B cell (primary cell): ENCODE data around the gene CHRD. TPM values are rescaled to one million over a fixed set of nuclear protein-coding genes. Genes with fewer than 3 reads are reported as not detected.

Experiments used
- ATAC-seq: fragments of 200-7000 bp; cut with Tn5 transposase; one replicate; pipeline ENCODE4 v1.10.0; 2021; ENCODE audit warnings: low read depth, mild to moderate bottlenecking, moderate number of reproducible peaks, moderate library complexity
- CTCF ChIA-PET: fragments of 350-600 bp; sonication (Branson Sonifier 250); formaldehyde crosslinking; loops from one replicate; lab custom pipeline; 2021; ENCODE audit warnings: antibody characterized with exemption, inconsistent platforms; lab: Charles Lee
- POLR2A ChIA-PET: fragments of 350-600 bp; sonication (Branson Sonifier 250); formaldehyde crosslinking; loops from one replicate; lab custom pipeline; 2021; ENCODE audit warnings: antibody characterized with exemption; lab: Charles Lee
- DNase-seq: peaks from one replicate; pipeline ENCODE4 v3.0.0; 2013
- H2AFZ ChIP-seq: 2 replicates; pipeline ENCODE4 v1.6.1; 2012; ENCODE audit warnings: mild to moderate bottlenecking, low read depth, low read length; ENCODE audit not compliant: insufficient read depth, poor library complexity, severe bottlenecking
- H3K27ac ChIP-seq, 2 donors: 1 replicate in 1 of 2; 2 replicates in 1 of 2; pipeline ENCODE4 v1.5.1; 2012 to 2013; ENCODE audit warnings: low read length in 2 of 2, mild to moderate bottlenecking in 2 of 2, moderate library complexity in 1 of 2
- H3K27me3 ChIP-seq, 4 experiments: fragments of 200-600 bp in 1 of 4; sonication (generic) in 1 of 4; replicated peaks in 1 of 4; 1 replicate in 2 of 4; 2 replicates in 2 of 4; pipeline versions ENCODE4 v1.6.1 to v1.7.0; 2013 to 2016; ENCODE audit warnings: low read length in 3 of 4, mild to moderate bottlenecking in 2 of 4, mixed read lengths in 1 of 4, moderate library complexity in 1 of 4; ENCODE audit not compliant: insufficient read depth in 4 of 4, control insufficient read depth in 3 of 4; ENCODE audit errors: control extremely low read depth in 1 of 4
- H3K36me3 ChIP-seq, 2 experiments: replicated peaks in 1 of 2; 1 replicate in 1 of 2; 2 replicates in 1 of 2; pipeline versions ENCODE4 v1.6.1 to v1.7.1; 2013; ENCODE audit warnings: low read length in 1 of 2; ENCODE audit not compliant: insufficient read depth in 2 of 2, control insufficient read depth in 1 of 2; ENCODE audit errors: control extremely low read depth in 1 of 2, extremely low read depth in 1 of 2
- H3K4me1 ChIP-seq, 2 donors: fragments of 200-600 bp in 1 of 2; sonication (generic) in 1 of 2; 1 replicate in 1 of 2; 2 replicates in 1 of 2; pipeline versions ENCODE4 v1.5.1 to v1.6.1; 2013 to 2017; ENCODE audit warnings: low read length in 2 of 2; ENCODE audit not compliant: control insufficient read depth in 2 of 2, insufficient read depth in 2 of 2
- H3K4me2 ChIP-seq: replicated peaks from 2 replicates; pipeline ENCODE3; 2012; ENCODE audit warnings: mild to moderate bottlenecking, low read depth, low read length; ENCODE audit not compliant: poor library complexity, severe bottlenecking
- H3K4me3 ChIP-seq, 5 experiments: fragments of 200-600 bp in 1 of 5; sonication (generic) in 1 of 5; 1 replicate in 3 of 5; 2 replicates in 2 of 5; pipeline versions ENCODE4 v1.5.1 to v1.7.0; 2011 to 2016; ENCODE audit warnings: low read length in 4 of 5, mild to moderate bottlenecking in 4 of 5, low read depth in 2 of 5, control low read depth in 1 of 5, moderate library complexity in 1 of 5; ENCODE audit not compliant: insufficient read depth in 1 of 5; ENCODE audit errors: control extremely low read depth in 1 of 5, extremely low read depth in 1 of 5
- H3K79me2 ChIP-seq: fragments of 200-600 bp; sonication (generic); one replicate; pipeline ENCODE4 v1.6.0; 2016; ENCODE audit warnings: low read length; ENCODE audit not compliant: control insufficient read depth, insufficient read depth
- H3K9ac ChIP-seq: fragments of 200-600 bp; sonication (generic); 2 replicates; pipeline ENCODE4 v1.6.1; 2017; ENCODE audit warnings: mild to moderate bottlenecking, low read length, moderate library complexity
- H3K9me3 ChIP-seq, 3 donors: one replicate each; pipeline versions ENCODE4 v1.6.1 to v1.7.1; 2013; ENCODE audit warnings: low read length in 2 of 3; ENCODE audit not compliant: control insufficient read depth in 2 of 3, insufficient read depth in 1 of 3; ENCODE audit errors: control extremely low read depth in 1 of 3
- H4K20me1 ChIP-seq: 2 replicates; pipeline ENCODE4 v1.6.0; 2012; ENCODE audit warnings: mild to moderate bottlenecking, low read length; ENCODE audit not compliant: insufficient read depth, control insufficient read depth, poor library complexity, severe bottlenecking
- H3K27ac Mint-ChIP-seq: one replicate; pipeline ENCODE4 v1.8.0; 2021; ENCODE audit warnings: mixed read lengths
- H3K27me3 Mint-ChIP-seq: one replicate; pipeline ENCODE4 v1.8.0; 2021; ENCODE audit warnings: mixed read lengths
- H3K4me1 Mint-ChIP-seq: one replicate; pipeline ENCODE4 v1.8.0; 2021; ENCODE audit warnings: mixed read lengths
- H3K4me3 Mint-ChIP-seq: one replicate; pipeline ENCODE4 v1.8.0; 2021; ENCODE audit warnings: mixed read lengths
- H3K9me3 Mint-ChIP-seq: one replicate; pipeline ENCODE4 v1.8.0; 2022; ENCODE audit warnings: mixed read lengths; ENCODE audit not compliant: insufficient read depth
- CTCF ChIP-seq: fragments of 200-600 bp; IDR thresholded peaks from one replicate; pipeline ENCODE4 v1.8.0; 2022; ENCODE audit warnings: antibody characterized with exemption, mild to moderate bottlenecking
- EZH2 ChIP-seq: IDR thresholded peaks from 2 replicates; pipeline ENCODE4 v1.6.1; 2012; ENCODE audit warnings: borderline replicate concordance, low read depth, mild to moderate bottlenecking, moderate library complexity, low read length; ENCODE audit not compliant: insufficient read depth, poor library complexity, severe bottlenecking
- WGBS: methylation state at CpG from one replicate; pipeline ENCODE4 v1.1.5; 2013; ENCODE audit warnings: missing lambda C conversion rate; ENCODE audit not compliant: insufficient coverage; 5-methylcytosine and 5-hydroxymethylcytosine counted together
- intact Hi-C: fragments of 100-400 bp; cut with micrococcal nuclease; formaldehyde crosslinking; loops from one replicate; pipeline ENCODE4 v1.10.0; 2022
- polyA plus RNA-seq: library from polyadenylated mRNA; depleted of rRNA; stranded (reverse); fragments of >200 nt; gene quantifications from 2 replicates; pipeline ENCODE4 v1.2.3, GENCODE V29; 2012
- total RNA-seq, 2 donors: library from RNA; stranded (reverse); fragments of 120-200 nt in 1 of 2; gene quantifications; 1 replicate in 1 of 2; 2 replicates in 1 of 2; pipeline versions ENCODE4 v1.2.3 to v1.2.4, GENCODE V29; 2013 to 2022

CHRD gene
- total and polyA plus RNA-seq, 2 donors (not counting 1 experiment from before 2014, with no cell fraction given) = not detected

GRCh38 chr3:184395320-184395660, 15.4 kb downstream of the CHRD start:
- Histone ChIP-seq H3K4me2 (no peak overlapping the region), H3K27me3 (peaks cover 0 to 13% (median 2%) of the 10 kb centered on the region in 4 experiments), H3K4me1 (no peaks in the 10 kb centered on the region), H3K4me3 (no peak overlapping the region), H4K20me1 (no peaks in the 10 kb centered on the region), H3K9me3 (no peaks in the 10 kb centered on the region), H3K79me2 (no peaks in the 10 kb centered on the region), H2AFZ (no peak overlapping the region), H3K36me3 (no peaks in the 10 kb centered on the region), H3K9ac (no peak overlapping the region), H3K27ac (no peak overlapping the region)
- ATAC-seq (no peak), DNase-seq (no peak)
- no peaks in the 10 kb centered on the region for H3K9me3 Mint-ChIP-seq
- TF ChIP-seq EZH2 (no peak), CTCF (no peak)
- no peak overlapping the region for H3K27ac Mint-ChIP-seq
- ChIA-PET CTCF (no interaction called here), POLR2A (no interaction called here)
- H3K4me3 Mint-ChIP-seq = no peak overlapping the region
- no peaks in the 10 kb centered on the region for H3K4me1 Mint-ChIP-seq
- intact Hi-C loops = no loop called here
- peaks cover 40% of the 10 kb centered on the region for H3K27me3 Mint-ChIP-seq
- 85% methylated on average over 3 of the region's 5 CpGs for WGBS

- ChIA-PET CTCF (no interaction called here), POLR2A (no interaction called here)
- no peak overlapping the region for H3K27ac ChIP-seq
- Mint-ChIP-seq H3K9me3 (no peaks in the 10 kb centered on the region), H3K4me1 (no peaks in the 10 kb centered on the region), H3K4me3 (no peak overlapping the region), H3K27me3 (peaks cover 39% of the 10 kb centered on the region), H3K27ac (no peak overlapping the region)
- DNase-seq = no peak
- 40% methylated on average over 2 of the region's 9 CpGs for WGBS
- H4K20me1 ChIP-seq = no peaks in the 10 kb centered on the region
- TF ChIP-seq CTCF (no peak), EZH2 (no peak)
- H3K9me3 ChIP-seq = no peaks in the 10 kb centered on the region
- H3K27me3 ChIP-seq = peaks cover 0 to 9% (median 0%) of the 10 kb centered on the region in 4 experiments
- intact Hi-C loops = no loop called here
- no peak overlapping the region for H3K4me2 ChIP-seq
- H3K36me3 ChIP-seq = no peaks in the 10 kb centered on the region
- no peak for ATAC-seq
- H3K79me2 ChIP-seq = no peaks in the 10 kb centered on the region
- no peaks in the 10 kb centered on the region for H3K4me1 ChIP-seq
- H3K4me3 ChIP-seq = no peak overlapping the region
- H3K9ac ChIP-seq = no peak overlapping the region
- H2AFZ ChIP-seq = no peak overlapping the region
These were observed 19.6 kb downstream of the CHRD start for GRCh38 chr3:184399410-184399809.
